GM23248 (cell line): ENCODE measurements around the gene HMGB4. TPM values are rescaled to one million over a fixed set of nuclear protein-coding genes. Genes with fewer than 3 reads are reported as not detected.

Experiments
- DNase-seq: peaks from one replicate; pipeline ENCODE4 v3.0.0-alpha.2; 2015
- H2AFZ ChIP-seq: fragments of 200-600 bp; sonication (generic); 2 replicates; pipeline ENCODE4 v1.6.1; 2016; ENCODE audit warnings: antibody characterized with exemption
- H3F3A ChIP-seq: fragments of 200-600 bp; sonication (generic); 2 replicates; pipeline ENCODE4 v1.6.1; 2016; ENCODE audit warnings: mild to moderate bottlenecking, antibody characterized with exemption, mixed run types; ENCODE audit not compliant: insufficient read depth
- H3K27ac ChIP-seq: fragments of 200-600 bp; sonication (generic); 2 replicates; pipeline ENCODE4 v1.5.1; 2016; ENCODE audit warnings: mild to moderate bottlenecking
- H3K27me3 ChIP-seq: fragments of 200-600 bp; sonication (generic); replicated peaks from 2 replicates; pipeline ENCODE4 v1.6.1; 2016; ENCODE audit warnings: mild to moderate bottlenecking; ENCODE audit not compliant: insufficient read depth
- H3K36me3 ChIP-seq: fragments of 200-600 bp; sonication (generic); 2 replicates; pipeline ENCODE4 v1.6.1; 2016; ENCODE audit warnings: low read depth, mild to moderate bottlenecking
- H3K4me1 ChIP-seq: fragments of 200-600 bp; sonication (generic); 2 replicates; pipeline ENCODE4 v1.6.1; 2016; ENCODE audit warnings: mild to moderate bottlenecking; ENCODE audit not compliant: insufficient read depth
- H3K4me2 ChIP-seq: fragments of 200-600 bp; sonication (generic); one replicate; pipeline ENCODE4 v1.6.1; 2016; ENCODE audit warnings: mild to moderate bottlenecking; ENCODE audit not compliant: unreplicated experiment
- H3K4me3 ChIP-seq: fragments of 200-600 bp; sonication (generic); 2 replicates; pipeline ENCODE4 v1.5.1; 2016; ENCODE audit warnings: mild to moderate bottlenecking
- H3K79me2 ChIP-seq: fragments of 200-600 bp; sonication (generic); 2 replicates; pipeline ENCODE4 v1.6.1; 2016; ENCODE audit warnings: mild to moderate bottlenecking; ENCODE audit not compliant: insufficient read depth
- H3K9ac ChIP-seq: fragments of 200-600 bp; sonication (generic); 2 replicates; pipeline ENCODE4 v1.6.1; 2016; ENCODE audit warnings: mild to moderate bottlenecking
- H3K9me2 ChIP-seq: fragments of 200-600 bp; sonication (generic); 2 replicates; pipeline ENCODE4 v1.6.1; 2016; ENCODE audit warnings: mixed run types, mild to moderate bottlenecking, moderate library complexity; ENCODE audit not compliant: insufficient read depth
- H3K9me3 ChIP-seq: fragments of 200-600 bp; sonication (generic); one replicate; pipeline ENCODE4 v1.6.1; 2017; ENCODE audit warnings: low read depth
- H4K20me1 ChIP-seq: fragments of 200-600 bp; sonication (generic); 2 replicates; pipeline ENCODE4 v1.6.0; 2016; ENCODE audit not compliant: insufficient read depth
- EZH2 ChIP-seq: fragments of 200-600 bp; sonication (generic); IDR thresholded peaks from 2 replicates; pipeline ENCODE4 v1.6.1; 2018; ENCODE audit warnings: antibody characterized with exemption, mild to moderate bottlenecking; ENCODE audit not compliant: insufficient read depth, poor library complexity, severe bottlenecking
- EZH2phosphoT487 ChIP-seq: fragments of 200-600 bp; sonication (generic); IDR thresholded peaks from 2 replicates; pipeline ENCODE4 v1.6.1; 2018; ENCODE audit warnings: antibody characterized with exemption, moderate library complexity, mild to moderate bottlenecking, low read depth; ENCODE audit not compliant: insufficient read depth
- WGBS, 2 experiments: methylation state at CpG; one replicate each; pipeline ENCODE4 v1.1.6; 2015 to 2017; ENCODE audit warnings: low lambda C conversion rate in 2 of 2, low coverage in 1 of 2; ENCODE audit errors: missing lambda C conversion rate in 2 of 2; 5-methylcytosine and 5-hydroxymethylcytosine counted together
- in situ Hi-C: fragments of 300-500 bp; cut with MboI; formaldehyde crosslinking; loops from 2 replicates; pipeline ENCODE4 v1.15.0; 2020
- polyA plus RNA-seq: library from polyadenylated mRNA; unstranded; fragments of >200 nt; fragmentation: Nextera tagmentation; extraction: Ambion mirVana; gene quantifications from 2 replicates; pipeline ENCODE4 v1.2.1, GENCODE V29; 2016
- total RNA-seq: library from RNA; depleted of rRNA; stranded (reverse); fragments of >200 nt; shearing (Covaris generic); gene quantifications from 2 replicates; pipeline ENCODE4 v1.2.3, GENCODE V29; 2014

HMGB4 gene
- total and polyA plus RNA-seq, 2 experiments from 2014 or later = not detected

DNA sequence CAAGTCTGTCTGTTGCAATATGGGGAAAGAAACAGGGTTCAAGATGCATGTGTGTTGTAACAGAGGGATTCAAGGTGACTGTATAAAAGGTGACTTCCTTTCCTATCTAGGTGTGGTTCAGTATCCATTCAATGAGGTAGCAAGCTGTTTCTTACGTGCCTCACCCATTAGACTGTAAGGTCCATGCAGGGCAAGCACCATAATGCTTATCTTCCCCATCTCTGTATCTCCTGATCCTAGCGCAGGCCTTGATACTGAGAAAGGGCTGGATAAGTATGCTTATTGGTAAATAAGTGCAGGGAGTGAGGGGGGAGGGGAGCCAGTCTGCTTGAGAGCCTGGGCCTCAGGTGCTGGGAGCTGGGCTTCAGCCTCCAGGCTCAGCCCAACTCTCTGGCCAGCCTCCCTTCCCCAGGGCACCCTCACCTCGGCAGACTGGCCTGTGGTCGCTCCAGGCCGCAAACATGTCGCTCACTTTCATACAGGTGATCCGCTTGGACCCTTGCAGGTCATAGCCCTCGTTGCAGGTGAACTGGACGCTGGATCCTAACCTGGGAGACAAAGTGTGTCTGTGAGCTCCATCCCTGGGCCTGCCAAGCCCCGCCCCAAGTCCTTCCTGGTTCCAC lies 44.5 kb upstream of the HMGB4 start:
- H3K4me3 ChIP-seq = no peak overlapping the region
- no peak overlapping the region for H2AFZ ChIP-seq
- H3K9me2 ChIP-seq = no peaks in the 10 kb centered on the region
- H3K4me2 ChIP-seq = no peak overlapping the region
- H3F3A ChIP-seq = no peaks in the 10 kb centered on the region
- DNase-seq = no peak
- no peaks in the 10 kb centered on the region for H3K79me2 ChIP-seq
- in situ Hi-C loops = no loop called here
- 89 to 92% methylated on average over 10 of the region's 10 CpGs for WGBS, 2 experiments
- no peaks in the 10 kb centered on the region for H4K20me1 ChIP-seq
- no peak overlapping the region for H3K27ac ChIP-seq
- no peaks in the 10 kb centered on the region for H3K9me3 ChIP-seq
- no peaks in the 10 kb centered on the region for H3K27me3 ChIP-seq
- H3K4me1 ChIP-seq = peaks cover 13% of the 10 kb centered on the region
- TF ChIP-seq EZH2phosphoT487 (no peak), EZH2 (no peak)
- H3K9ac ChIP-seq = no peak overlapping the region
- H3K36me3 ChIP-seq = no peaks in the 10 kb centered on the region

DNA sequence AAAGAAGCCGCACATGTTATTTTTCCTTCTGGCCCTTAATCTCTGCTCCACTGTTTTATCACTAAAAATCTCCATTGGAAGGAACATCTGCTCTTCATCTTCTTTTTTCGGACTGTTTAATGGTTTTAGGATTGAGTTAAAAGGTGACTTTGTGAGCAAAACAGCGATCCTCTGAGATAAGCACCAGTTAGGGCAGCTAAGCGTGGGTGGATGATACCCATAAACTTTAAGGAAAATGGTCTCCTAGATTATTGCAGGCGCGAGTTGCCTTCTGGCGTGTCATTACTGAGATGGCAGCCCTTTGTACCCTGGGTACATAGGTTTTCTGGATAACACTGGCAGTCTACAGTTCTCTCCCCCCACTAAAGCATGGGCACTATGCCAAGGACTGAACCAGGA lies 44.0 kb upstream of the HMGB4 start:
- TF ChIP-seq EZH2phosphoT487 (no peak), EZH2 (no peak)
- no peak overlapping the region for H3K9ac ChIP-seq
- no peak overlapping the region for H3K4me3 ChIP-seq
- peaks cover 8% of the 10 kb centered on the region for H3K4me1 ChIP-seq
- no peaks in the 10 kb centered on the region for H3F3A ChIP-seq
- 83 to 84% methylated on average over 7 of the region's 7 CpGs for WGBS, 2 experiments
- H2AFZ ChIP-seq = no peak overlapping the region
- no peaks in the 10 kb centered on the region for H3K27me3 ChIP-seq
- H3K9me2 ChIP-seq = no peaks in the 10 kb centered on the region
- no peak overlapping the region for H3K4me2 ChIP-seq
- H3K79me2 ChIP-seq = no peaks in the 10 kb centered on the region
- H3K9me3 ChIP-seq = no peaks in the 10 kb centered on the region
- in situ Hi-C loops = no loop called here
- H4K20me1 ChIP-seq = no peaks in the 10 kb centered on the region
- DNase-seq = no peak
- H3K27ac ChIP-seq = no peak overlapping the region
- no peaks in the 10 kb centered on the region for H3K36me3 ChIP-seq

DNA sequence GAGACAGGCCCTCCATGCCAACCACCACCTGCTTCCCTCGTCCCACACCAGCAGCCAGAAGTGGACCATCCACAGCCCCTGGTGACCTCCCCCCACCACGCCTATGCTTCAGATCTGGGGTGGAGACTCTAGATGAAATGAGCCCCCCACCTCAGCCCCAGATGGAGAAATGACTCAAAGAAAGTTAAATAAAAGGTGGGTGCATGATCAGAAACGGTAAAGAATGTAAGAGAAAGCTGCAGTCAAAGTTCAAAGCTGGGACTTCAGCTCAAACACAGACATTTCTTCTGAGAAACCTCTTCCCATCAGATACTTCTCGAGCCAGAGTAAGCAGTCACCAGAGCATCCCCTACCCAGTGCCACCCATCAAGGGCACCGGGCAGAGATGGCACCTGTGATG lies 43.1 kb upstream of the HMGB4 start:
- TF ChIP-seq EZH2phosphoT487 = no peak
- no peak for TF ChIP-seq EZH2
- Histone ChIP-seq H3K27ac (no peak overlapping the region), H2AFZ (no peak overlapping the region), H3K27me3 (no peaks in the 10 kb centered on the region), H3K4me1 (no peaks in the 10 kb centered on the region), H3K9me2 (no peaks in the 10 kb centered on the region), H3K36me3 (no peaks in the 10 kb centered on the region), H3K79me2 (no peaks in the 10 kb centered on the region), H4K20me1 (no peaks in the 10 kb centered on the region), H3K9me3 (no peaks in the 10 kb centered on the region), H3K4me2 (no peak overlapping the region), H3F3A (no peaks in the 10 kb centered on the region), H3K9ac (no peak overlapping the region), H3K4me3 (no peak overlapping the region)
- in situ Hi-C loops = no loop called here
- WGBS, 2 experiments = 91 to 97% methylated on average over 5 of the region's 5 CpGs
- DNase-seq = no peak

DNA sequence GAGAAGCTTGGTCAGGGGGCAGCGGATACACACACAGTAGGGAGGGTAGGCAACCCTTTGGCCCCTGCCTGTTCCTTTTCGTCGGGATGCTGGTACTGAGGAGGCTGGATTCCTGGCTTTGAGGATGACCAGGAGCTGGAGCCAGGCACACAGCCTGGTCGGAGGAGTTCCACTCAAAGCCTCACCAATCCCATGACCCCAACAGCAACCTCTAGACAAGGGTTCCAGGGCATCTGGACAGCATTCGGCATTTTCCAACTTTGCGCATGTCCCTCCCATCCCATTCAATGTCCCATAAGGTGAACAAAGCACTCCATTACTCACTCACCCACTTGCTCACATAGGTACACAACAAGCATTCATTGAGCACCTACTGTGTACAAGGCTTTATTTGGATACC lies 42.6 kb upstream of the HMGB4 start:
- H3K4me2 ChIP-seq = no peak overlapping the region
- no peaks in the 10 kb centered on the region for H3K79me2 ChIP-seq
- in situ Hi-C loops = no loop called here
- no peaks in the 10 kb centered on the region for H4K20me1 ChIP-seq
- no peak overlapping the region for H3K27ac ChIP-seq
- no peaks in the 10 kb centered on the region for H3K36me3 ChIP-seq
- H3K27me3 ChIP-seq = no peaks in the 10 kb centered on the region
- H3K9me2 ChIP-seq = no peaks in the 10 kb centered on the region
- DNase-seq = no peak
- no peak for TF ChIP-seq EZH2
- no peak for TF ChIP-seq EZH2phosphoT487
- H3K4me3 ChIP-seq = no peak overlapping the region
- H3F3A ChIP-seq = no peaks in the 10 kb centered on the region
- no peaks in the 10 kb centered on the region for H3K9me3 ChIP-seq
- no peak overlapping the region for H2AFZ ChIP-seq
- no peak overlapping the region for H3K9ac ChIP-seq
- WGBS, 2 experiments = 87 to 92% methylated on average over 6 of the region's 6 CpGs
- no peaks in the 10 kb centered on the region for H3K4me1 ChIP-seq

DNA sequence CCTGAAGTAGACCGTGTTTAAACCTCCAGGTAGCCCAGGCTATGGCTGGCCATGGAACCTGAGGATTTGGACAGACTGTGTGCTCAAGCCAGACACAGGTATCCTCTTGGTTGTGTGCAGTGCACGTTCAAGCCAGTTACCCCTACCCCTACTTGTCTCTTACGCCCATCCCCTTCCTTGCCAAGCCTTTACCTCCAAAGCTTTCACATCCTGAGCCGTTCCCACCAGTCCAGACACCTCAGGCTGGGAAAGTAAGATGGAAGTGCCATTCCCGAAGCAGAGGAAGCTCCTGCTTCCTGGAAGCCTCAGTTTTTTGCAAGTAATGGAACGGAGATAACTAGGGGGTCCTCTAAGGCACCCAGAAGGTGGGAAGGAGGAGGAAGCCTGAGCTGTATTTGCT lies 41.5 kb upstream of the HMGB4 start:
- TF ChIP-seq EZH2phosphoT487 = no peak
- TF ChIP-seq EZH2 = no peak
- Histone ChIP-seq H3K9ac (no peak overlapping the region), H3K27me3 (no peaks in the 10 kb centered on the region), H3K27ac (no peak overlapping the region), H3K9me3 (no peaks in the 10 kb centered on the region), H3K4me3 (no peak overlapping the region), H2AFZ (no peak overlapping the region), H3K36me3 (no peaks in the 10 kb centered on the region), H3K79me2 (no peaks in the 10 kb centered on the region), H3K4me2 (no peak overlapping the region), H3K4me1 (no peaks in the 10 kb centered on the region), H3F3A (no peaks in the 10 kb centered on the region), H3K9me2 (no peaks in the 10 kb centered on the region), H4K20me1 (no peaks in the 10 kb centered on the region)
- in situ Hi-C loops = no loop called here
- WGBS, 2 experiments = 64 to 91% methylated on average over 5 to 6 of the region's 6 CpGs
- DNase-seq = no peak
